Raji (cell line): ENCODE measurements around the gene ZIC4.

Experiments
- POLR2A ChIP-seq: IDR thresholded peaks from 2 replicates; pipeline ENCODE4 v1.6.1; 2011; ENCODE audit warnings: low read depth, low read length, control low read depth; ENCODE audit not compliant: insufficient read depth

The ZIC4 gene

DNA sequence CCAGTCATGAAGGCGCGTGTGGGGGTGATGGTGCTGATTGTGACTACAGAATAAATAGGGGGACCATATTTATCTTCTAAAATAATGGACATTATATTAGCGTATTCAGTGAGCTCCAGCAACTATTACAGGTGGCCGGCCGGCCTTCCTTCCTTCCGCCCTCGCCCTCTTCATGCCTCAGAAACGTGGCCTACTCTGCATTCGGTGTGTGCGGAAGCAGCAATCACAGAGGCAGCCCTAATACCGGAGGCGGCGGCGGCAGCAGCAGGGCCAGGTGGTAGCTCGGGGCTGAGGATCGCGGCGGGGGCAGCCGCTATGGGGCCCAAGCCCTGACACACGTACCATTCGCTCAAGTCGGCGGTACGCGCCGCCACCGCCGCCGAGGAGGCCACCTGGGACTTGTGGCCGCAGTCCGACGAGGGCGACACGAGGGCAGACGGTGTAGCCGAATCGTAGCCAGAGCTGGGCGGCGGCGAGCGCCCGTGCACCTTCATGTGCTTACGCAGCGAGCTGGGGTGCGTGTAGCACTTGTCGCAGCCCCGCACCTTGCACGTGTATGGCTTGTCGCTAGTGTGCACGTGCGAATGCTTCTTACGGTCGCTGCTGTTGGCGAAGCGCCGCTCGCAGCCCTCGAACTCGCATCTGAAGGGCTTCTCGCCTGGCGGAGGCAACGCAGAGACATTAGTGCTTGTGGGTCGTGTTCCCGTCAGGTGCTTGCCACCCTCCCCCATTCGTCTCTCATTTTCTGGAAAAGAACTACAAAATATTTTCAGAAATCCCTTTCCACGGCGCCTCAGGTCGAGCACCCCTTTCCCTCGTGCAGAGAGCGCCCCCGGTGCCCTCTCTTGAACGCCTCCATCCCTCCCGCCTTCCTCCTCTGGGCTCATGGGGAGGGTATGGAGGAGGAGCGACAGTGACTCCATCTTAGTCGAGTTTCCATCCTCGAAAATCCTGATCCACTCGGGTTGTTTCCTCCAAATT is 15.5 kb downstream of the ZIC4 start:
- TF ChIP-seq POLR2A: no peak

DNA sequence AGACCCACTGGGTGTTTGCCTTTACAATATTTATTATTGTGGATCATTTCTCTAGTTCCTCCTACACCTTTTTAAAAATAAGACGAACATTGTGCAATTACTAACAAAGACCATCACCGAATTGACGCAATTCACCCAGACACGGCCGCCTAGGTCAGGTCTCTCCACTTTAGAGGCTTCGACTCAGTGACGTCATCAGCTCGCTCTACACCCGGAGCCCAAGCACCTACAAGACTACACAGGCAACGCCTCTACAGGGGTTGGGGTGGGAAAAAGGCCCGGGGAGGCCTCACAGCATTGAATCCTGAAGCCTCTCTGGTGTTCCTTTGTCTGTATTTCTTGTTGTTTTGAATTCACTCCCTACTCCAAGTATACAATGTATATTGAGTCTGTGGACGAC is 16.6 kb downstream of the ZIC4 start:
- TF ChIP-seq POLR2A: no peak

DNA sequence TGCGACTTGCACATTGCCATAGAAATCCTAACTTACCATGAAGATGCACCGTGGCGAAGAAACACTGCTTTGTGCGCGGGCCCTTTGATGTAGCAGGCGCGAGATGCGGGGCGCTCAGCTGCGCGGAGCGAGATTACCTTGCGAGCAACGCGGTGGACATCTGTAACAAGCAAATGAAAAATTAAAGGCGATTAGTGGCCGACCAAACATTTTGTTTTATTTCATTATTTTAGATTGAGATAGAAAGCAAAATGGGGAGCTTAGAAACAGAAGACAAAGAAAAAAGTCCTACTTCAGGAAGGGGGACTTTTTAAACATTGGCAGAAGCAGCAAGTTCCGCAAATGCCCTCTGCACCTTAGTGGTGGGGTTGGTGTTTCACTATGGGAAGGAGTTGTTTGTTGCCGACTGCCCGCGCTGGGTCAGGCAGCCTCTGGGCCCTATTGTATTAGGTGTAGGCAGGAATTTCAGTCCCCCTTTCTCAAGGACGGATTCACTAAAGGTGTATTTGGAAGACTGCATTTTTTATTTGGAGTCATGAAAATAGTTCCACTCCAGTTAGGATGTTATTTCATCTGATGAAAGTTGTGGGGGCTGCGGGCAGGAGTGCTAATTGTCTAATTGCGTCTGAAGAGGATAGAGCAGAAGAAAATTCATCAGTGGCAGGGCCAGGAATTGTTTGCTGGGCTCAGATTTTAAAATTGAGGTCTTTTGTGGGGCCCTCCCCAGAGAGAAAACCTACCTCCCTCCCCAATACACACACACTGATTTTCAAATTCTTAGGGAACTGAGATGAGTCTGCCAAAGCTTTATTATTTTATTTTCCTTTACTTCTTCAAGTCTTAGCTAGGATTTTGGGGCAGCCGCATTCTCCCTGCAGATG is 17.4 kb downstream of the ZIC4 start:
- TF ChIP-seq POLR2A: no peak

DNA sequence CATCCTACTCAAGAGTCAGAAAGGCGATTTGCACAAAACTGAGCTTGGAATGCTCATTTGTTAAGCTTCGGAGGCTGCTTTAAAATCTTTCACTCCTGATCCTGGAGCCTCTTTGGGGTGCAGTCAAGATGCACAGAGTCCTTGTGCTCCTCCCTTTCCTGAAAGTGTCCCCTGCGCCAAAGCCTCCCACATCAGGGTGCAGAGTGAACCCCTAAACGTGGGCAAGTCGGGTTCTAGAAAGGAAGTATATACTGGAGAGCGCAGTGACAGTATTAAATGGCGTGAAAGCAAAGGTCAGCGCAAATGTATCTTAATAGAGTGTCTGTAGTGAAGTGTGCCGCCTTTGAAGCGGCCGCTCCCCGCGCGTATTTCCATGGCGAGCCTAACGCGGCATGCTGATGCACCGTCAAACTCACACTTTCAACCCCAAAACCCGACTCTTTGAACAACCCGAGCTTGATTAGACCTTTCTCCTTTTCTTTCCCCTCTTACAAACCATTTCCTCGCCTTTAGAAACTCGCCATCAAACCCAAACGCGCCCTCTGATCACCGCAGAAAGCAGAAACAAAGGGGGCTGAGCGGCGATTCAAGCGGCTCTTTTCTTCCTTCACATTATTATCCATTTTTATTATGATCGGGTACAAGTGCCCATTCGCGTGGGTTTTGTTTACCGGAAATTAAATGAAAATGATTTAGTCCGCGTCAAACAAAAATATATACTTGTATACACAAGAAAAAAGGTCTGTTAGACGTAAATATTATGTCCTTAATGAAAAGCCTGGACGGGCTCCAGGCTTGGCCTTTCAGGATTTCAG is 18.3 kb downstream of the ZIC4 start:
- no peak for TF ChIP-seq POLR2A

DNA sequence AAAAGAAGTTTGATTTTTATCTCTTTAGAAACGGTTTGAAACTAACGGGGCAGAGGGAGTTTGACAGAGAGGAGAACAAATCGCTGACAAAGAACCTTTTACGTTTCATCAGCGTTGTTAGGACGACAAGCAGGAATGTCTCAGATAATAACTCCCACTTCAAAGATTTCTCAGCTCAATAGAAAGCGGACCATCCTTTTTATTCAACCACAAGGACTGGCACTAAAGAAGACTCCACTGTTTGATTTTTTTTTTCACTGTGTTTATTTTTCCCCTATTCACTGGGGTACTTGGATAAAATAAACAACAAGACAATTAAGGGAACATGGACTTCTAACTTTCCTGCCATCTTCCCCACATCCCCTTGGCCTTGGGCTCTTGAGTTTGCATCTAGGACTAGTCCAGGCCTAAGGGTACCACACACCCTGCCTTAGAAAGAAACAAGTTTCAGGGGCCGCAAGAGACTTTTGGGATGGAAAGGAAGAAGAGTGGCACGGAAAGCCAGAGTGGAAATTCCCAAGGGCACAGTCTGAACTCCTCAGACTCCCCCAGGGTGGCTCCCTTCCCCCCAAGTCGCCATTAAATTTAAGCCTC is 19.0 kb downstream of the ZIC4 start:
- TF ChIP-seq POLR2A: no peak

DNA sequence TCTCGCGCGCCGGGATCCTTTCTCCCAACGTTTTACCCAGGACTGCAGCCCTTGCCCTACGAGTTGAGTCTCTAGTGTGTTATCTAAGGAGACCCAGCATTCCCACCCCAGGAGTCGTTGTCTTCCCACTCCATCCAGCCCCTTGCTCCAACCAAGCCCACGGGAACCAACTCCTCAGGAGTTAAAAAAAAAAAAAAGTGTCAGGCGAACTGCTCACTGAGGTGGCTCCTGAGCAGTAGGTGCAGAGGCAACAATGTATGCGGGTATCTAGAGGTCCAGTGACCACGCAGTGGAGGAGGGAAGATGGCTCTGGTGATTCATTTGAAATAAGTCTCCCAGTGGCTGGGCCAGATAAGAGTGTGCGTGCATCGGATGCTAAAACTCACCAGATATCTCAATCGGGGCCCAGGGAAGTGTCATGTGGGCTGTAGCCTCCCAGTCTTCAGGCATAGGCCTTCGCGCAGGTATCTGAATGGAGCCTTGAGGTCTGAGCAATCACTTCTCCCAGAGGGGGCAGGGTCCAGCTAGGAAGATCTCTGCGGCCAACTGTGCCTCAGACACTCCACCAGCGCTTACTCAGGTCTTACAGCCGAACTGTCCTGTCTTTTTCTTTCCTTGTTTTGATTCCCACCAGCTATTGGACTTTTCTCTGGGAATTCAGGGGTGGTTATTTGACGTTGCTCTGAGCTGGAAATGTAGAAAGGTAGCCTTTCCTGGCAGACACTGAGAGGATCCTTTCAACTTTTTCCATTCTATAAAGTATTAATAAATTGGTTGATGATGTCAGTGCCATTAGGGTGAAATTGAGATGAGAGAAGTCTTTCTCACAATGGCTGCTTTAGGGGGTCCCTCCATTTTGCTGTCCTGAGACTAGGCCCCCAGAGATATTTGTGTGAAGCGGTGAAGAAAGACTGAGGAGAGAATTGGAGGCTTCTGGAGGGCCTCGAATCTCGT is 21.0 kb downstream of the ZIC4 start:
- no peak for TF ChIP-seq POLR2A

DNA sequence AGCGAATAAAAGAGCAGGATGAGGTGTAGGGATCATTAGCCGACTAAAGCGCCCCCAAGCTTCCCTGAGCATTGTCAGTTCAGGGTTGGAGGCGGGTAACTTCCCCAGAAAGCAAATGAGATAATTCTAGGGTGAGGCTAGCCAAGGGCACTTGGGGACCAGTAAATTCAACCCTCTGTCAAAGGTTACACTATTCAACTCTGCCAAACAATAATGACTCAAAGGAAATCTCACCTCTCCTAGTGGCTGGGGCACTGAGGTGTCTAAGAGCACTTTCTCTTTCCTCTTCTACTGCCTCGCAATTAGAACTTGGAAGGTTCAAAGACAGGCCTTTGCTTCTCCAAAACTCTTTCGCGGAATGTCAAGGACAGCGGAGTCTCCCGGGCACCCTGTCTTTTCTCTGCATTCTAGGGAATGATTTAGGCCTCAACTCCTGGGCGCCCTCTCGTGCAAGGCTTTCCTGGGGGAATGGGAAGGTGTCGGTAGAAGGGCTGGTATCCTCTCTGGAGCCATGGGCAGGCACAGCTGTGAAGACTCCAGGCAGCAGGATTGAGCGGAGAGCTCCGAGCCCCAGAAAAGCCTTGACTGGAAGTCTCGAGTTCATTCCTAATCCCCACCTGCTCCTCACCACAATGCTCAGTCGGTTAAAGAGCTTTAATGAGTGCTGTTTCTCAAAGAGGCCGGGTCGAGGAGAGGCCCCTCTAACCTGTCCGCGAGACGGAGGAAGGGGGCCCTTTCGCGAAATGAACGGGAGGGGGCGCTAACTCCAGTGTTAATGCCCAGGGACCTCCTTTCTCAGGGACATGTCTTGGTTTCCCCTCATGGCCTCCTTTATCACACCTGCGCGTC is 21.9 kb downstream of the ZIC4 start:
- TF ChIP-seq POLR2A: no peak

DNA sequence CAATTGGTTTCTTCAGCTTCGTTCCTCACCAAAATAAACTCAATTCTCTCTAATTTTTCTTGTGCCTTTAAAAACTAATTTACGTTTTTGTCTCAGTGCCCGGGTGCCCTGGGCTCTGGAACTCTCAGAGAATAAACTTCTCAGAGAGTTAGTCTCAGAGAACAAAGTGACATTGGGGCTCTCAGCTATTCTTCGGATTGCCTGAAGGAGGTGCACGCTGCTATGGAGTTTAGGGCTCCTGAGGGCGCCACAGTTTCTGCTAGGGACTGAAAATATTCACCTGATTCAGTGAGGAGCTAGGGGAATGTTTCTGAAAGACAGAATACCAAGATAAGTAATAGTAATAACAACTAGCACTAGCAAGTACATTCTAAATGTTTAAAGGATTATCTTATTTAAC is 22.7 kb downstream of the ZIC4 start:
- no peak for TF ChIP-seq POLR2A

DNA sequence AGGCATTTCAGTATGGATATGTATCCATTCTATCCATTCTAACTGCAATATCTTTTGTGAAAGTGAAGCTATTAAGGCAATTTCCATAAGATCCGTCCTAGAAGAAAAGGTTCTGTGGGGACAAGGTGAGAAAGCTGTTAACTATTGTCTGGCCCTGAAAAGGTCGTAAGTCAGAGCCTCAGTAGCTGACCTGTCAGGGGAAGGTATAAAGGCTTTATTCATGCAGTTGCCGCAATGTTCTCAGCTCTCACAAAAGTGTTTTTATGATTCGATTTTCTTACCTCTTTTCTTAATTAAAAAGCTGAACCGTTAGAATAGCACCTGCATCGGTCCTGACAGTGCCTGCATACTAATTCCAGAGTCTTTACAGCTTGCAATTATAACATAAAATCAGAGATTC is 24.7 kb downstream of the ZIC4 start:
- TF ChIP-seq POLR2A: no peak

DNA sequence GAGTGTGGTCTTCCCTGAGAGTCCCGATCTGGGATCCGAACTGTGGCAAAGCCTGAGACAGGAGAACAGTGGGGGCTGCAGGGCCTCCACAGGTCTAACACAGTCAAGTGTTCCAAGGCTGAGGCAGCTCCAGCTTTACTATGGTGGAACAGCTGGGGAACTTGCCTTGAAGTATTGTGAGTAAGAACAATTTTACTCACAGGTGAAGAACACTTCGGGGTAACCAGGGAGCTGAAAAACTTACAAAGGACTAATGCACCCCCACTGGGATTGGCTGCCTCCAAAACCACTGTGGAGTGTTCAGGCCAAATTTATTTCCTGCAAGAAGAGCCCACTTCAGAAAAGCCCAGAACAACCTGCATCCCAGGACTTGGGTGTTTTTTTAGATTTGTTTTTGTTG is 25.4 kb downstream of the ZIC4 start:
- no peak for TF ChIP-seq POLR2A

DNA sequence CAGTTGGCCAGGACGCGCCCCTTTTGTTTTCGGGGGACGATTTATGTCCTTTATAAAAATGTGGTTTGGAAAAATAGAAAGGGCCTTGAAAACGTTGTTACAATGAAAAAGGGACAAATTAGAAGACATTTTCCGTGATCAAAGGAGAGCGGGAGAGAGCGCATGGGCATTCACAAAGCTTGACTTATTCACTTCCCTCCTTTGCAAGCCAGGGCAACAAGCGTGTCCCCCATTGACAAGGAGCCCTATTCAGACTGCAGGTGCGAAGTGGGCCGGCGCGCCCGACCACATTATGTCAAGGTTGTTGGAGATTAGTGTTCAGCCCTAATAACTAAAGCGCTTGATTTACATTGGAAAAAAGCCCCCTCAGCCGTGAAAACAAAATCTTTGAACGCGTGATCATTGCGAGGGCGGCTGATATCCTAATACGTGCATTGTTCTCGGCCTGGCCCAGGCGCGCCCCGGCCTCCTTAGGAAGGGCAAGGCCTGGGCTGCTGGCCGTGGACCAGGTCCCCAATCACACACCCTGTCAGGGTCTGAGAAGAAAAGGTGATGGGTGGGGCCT is 25.9 kb downstream of the ZIC4 start:
- TF ChIP-seq POLR2A: no peak

DNA sequence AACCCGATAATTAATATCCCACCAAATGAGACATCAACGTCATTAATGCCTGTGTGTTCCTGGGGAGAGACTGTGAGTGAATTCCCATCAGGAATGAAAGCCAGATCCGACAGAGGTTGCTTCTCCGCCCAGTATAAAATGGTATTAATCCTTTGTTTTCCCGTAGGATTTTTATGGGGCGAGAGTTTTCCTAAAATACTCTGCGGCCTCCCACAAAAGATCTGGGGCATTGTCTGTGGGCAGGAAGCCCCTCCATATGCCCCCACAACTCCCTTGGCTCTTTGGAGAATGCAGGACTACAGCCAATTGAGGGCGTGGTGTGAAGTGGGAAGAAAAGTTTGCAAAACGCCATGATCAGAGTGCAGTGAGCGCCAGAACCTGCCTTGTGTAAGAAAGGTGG is 26.7 kb downstream of the ZIC4 start:
- TF ChIP-seq POLR2A: no peak
